Measurements from ENCODE around the gene CAMTA1.

DNA sequence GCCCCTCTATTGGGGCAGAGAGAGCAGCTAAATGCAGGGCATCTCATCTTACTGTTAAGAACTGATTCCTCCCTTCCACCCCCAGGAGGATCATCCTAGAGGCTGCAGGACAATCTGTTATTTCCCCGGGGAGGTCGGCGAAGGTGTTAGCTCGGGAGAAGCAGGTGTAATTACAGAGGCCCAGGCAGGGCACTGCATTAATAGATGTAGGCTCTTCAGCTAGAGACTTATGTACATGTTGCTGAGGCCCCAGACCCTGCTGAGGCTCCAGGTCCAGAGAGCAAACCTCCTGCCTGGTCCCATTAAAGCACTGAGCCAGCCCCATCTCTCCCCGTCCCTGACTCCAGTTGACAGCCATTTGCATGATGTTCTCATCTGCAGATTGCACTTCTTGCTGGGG is 665.6 kb downstream of the CAMTA1 start:
- TF ChIP-seq CTBP1 (IDR thresholded peaks at IDR 0.05; ENCODE audit: borderline replicate concordance) (no peak), SP1 (IDR thresholded peaks at IDR 0.05) (no peak), FOXM1 (IDR thresholded peaks at IDR 0.05; ENCODE audit: borderline replicate concordance) (no peak), L3MBTL2 (conservative IDR thresholded peaks at IDR 0.05) (no peak), HDGF (IDR thresholded peaks at IDR 0.05; ENCODE audit: borderline replicate concordance) (no peak), ELF4 (IDR thresholded peaks at IDR 0.05) (no peak), SUZ12 (IDR thresholded peaks at IDR 0.05) (no peak), BHLHE40 (IDR thresholded peaks at IDR 0.05; ENCODE audit: borderline replicate concordance) (no peak), NFRKB (IDR thresholded peaks at IDR 0.05) (no peak), FOXA1 (IDR thresholded peaks at IDR 0.05) (no peak), TARDBP (IDR thresholded peaks at IDR 0.05) (no peak), ZNF384 (IDR thresholded peaks at IDR 0.05) (no peak), FOXK2 (IDR thresholded peaks at IDR 0.05) (no peak), ARNT (IDR thresholded peaks at IDR 0.05) (no peak)
